Transverse colon (tissue), 4 donors: ENCODE results near the gene STIP1.

Source experiments
- CTCF ChIP-seq, 5 experiments: fragments of 200-600 bp in 3 of 5; fragments of 450-650 bp in 2 of 5; sonication (generic) in 3 of 5; IDR thresholded peaks; 1 replicate in 2 of 5; 2 replicates in 3 of 5; pipeline ENCODE4 v1.5.1; 2016 to 2017; ENCODE audit warnings: antibody characterized with exemption in 5 of 5, inconsistent platforms in 3 of 5, mild to moderate bottlenecking in 2 of 5, moderate library complexity in 1 of 5
- POLR2A ChIP-seq: fragments of 450-650 bp; IDR thresholded peaks from one replicate; pipeline ENCODE4 v1.6.1; 2016; ENCODE audit warnings: antibody characterized with exemption, mild to moderate bottlenecking, moderate library complexity
- POLR2AphosphoS5 ChIP-seq, 3 donors: sonication (generic); formaldehyde crosslinking; IDR thresholded peaks; one replicate each; pipeline ENCODE4 v1.6.1; 2016; ENCODE audit warnings: antibody characterized with exemption in 3 of 3

GRCh38 chr11:64196626-64197025 is 10.7 kb downstream of the STIP1 start:
- TF ChIP-seq POLR2A (no peak), CTCF (IDR thresholded peaks at IDR 0.05) (no peak), POLR2AphosphoS5 (IDR thresholded peaks at IDR 0.05) (no peak)
